ENCODE measurements around the gene CRYBG3. TPM values are rescaled to one million over a fixed set of nuclear protein-coding genes. Genes with fewer than 3 reads are reported as not detected.

CRYBG3 gene
- polyA plus RNA-seq, 1 donor from 2014 or later, result 1.3 TPM

DNA sequence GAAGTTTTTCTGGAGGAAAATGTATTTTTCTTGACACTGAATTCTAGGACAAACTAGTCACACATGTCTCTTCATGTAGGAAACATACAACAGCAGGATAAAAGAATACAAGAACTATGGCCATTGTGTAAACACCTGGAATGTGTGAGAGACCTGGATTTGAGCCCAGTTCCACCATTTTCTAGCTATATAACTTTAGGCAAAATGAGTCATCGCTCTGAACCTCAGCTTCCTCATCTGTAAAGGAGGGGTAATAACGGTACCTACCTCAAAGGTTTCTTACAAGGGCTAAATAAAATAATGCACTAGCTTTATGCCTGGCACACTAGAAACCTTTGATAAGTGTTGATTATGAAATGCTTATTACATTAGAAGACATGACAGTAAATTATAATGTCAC, 92.6 kb downstream of the CRYBG3 start:
- H3K9me2 ChIP-seq (ENCODE audit: insufficient read depth, low read length), result no peaks in the 10 kb centered on the region
- H3K27me3 ChIP-seq (ENCODE audit: insufficient read depth, low read depth, low read length), result no peaks in the 10 kb centered on the region
- H3K9ac ChIP-seq (ENCODE audit: low read length), result no peak overlapping the region
- H2AFZ ChIP-seq (ENCODE audit: low read depth, low read length), result no peak overlapping the region
- no peaks in the 10 kb centered on the region for H3K36me3 ChIP-seq (ENCODE audit: insufficient read depth, low read length)
- no peak overlapping the region for H3K27ac ChIP-seq (ENCODE audit: low read length)
- H3K4me3 ChIP-seq (ENCODE audit: low read length), result no peak overlapping the region
- no peak overlapping the region for H3K4me2 ChIP-seq (ENCODE audit: low read length)
- TF ChIP-seq REST (IDR thresholded peaks at IDR 0.05; ENCODE audit: borderline replicate concordance) (no peak), TAF1 (IDR thresholded peaks at IDR 0.05; ENCODE audit: low read depth) (no peak), EZH2 (IDR thresholded peaks at IDR 0.05; ENCODE audit: borderline replicate concordance, insufficient read depth, low read length, poor library complexity, severe bottlenecking) (no peak)
- TF ChIP-seq, protein P1, sequence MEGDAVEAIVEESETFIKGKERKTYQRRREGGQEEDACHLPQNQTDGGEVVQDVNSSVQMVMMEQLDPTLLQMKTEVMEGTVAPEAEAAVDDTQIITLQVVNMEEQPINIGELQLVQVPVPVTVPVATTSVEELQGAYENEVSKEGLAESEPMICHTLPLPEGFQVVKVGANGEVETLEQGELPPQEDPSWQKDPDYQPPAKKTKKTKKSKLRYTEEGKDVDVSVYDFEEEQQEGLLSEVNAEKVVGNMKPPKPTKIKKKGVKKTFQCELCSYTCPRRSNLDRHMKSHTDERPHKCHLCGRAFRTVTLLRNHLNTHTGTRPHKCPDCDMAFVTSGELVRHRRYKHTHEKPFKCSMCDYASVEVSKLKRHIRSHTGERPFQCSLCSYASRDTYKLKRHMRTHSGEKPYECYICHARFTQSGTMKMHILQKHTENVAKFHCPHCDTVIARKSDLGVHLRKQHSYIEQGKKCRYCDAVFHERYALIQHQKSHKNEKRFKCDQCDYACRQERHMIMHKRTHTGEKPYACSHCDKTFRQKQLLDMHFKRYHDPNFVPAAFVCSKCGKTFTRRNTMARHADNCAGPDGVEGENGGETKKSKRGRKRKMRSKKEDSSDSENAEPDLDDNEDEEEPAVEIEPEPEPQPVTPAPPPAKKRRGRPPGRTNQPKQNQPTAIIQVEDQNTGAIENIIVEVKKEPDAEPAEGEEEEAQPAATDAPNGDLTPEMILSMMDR (IDR thresholded peaks at IDR 0.05; ENCODE audit: poor library complexity, severe bottlenecking), result no peak
- H3K79me2 ChIP-seq (replicated peaks; ENCODE audit: insufficient read depth, low read length), result no peaks in the 10 kb centered on the region
- H4K20me1 ChIP-seq (ENCODE audit: insufficient read depth), result no peaks in the 10 kb centered on the region
- no peaks in the 10 kb centered on the region for H3K9me3 ChIP-seq (ENCODE audit: low read length)
- H3F3A ChIP-seq (ENCODE audit: insufficient read depth, low read length, poor library complexity, severe bottlenecking), result no peaks in the 10 kb centered on the region

GRCh38 chr3:97916576-97916975, 94.8 kb downstream of the CRYBG3 start:
- Histone ChIP-seq H3K9me3 (ENCODE audit: low read length) (no peaks in the 10 kb centered on the region), H2AFZ (ENCODE audit: low read depth, low read length) (no peak overlapping the region), H3K9me2 (ENCODE audit: insufficient read depth, low read length) (no peaks in the 10 kb centered on the region), H4K20me1 (ENCODE audit: insufficient read depth) (no peaks in the 10 kb centered on the region), H3K79me2 (replicated peaks; ENCODE audit: insufficient read depth, low read length) (no peaks in the 10 kb centered on the region), H3K36me3 (ENCODE audit: insufficient read depth, low read length) (no peaks in the 10 kb centered on the region), H3K9ac (ENCODE audit: low read length) (no peak overlapping the region), H3K4me2 (ENCODE audit: low read length) (no peak overlapping the region), H3F3A (ENCODE audit: insufficient read depth, low read length, poor library complexity, severe bottlenecking) (no peaks in the 10 kb centered on the region), H3K27ac (ENCODE audit: low read length) (no peak overlapping the region), H3K4me3 (ENCODE audit: low read length) (no peak overlapping the region), H3K27me3 (ENCODE audit: insufficient read depth, low read depth, low read length) (no peaks in the 10 kb centered on the region)
- no peak for TF ChIP-seq RAD21 (conservative IDR thresholded peaks at IDR 0.05)
- TF ChIP-seq POLR2AphosphoS5 (IDR thresholded peaks at IDR 0.05), result no peak
- TF ChIP-seq, protein P1 (IDR thresholded peaks at IDR 0.05; ENCODE audit: poor library complexity, severe bottlenecking), result no peak
- no peak for TF ChIP-seq EP300 (conservative IDR thresholded peaks at IDR 0.05; ENCODE audit: poor library complexity, severe bottlenecking)
- TF ChIP-seq MXI1 (conservative IDR thresholded peaks at IDR 0.05; ENCODE audit: poor library complexity, severe bottlenecking), result no peak
- no peak for TF ChIP-seq EZH2 (IDR thresholded peaks at IDR 0.05; ENCODE audit: borderline replicate concordance, insufficient read depth, low read length, poor library complexity, severe bottlenecking)
- no peak for TF ChIP-seq TAF1 (IDR thresholded peaks at IDR 0.05; ENCODE audit: low read depth)
- TF ChIP-seq SMC3 (conservative IDR thresholded peaks at IDR 0.05; ENCODE audit: poor library complexity), result no peak
- TF ChIP-seq REST (IDR thresholded peaks at IDR 0.05; ENCODE audit: borderline replicate concordance), result no peak
